ENCODE measurements around the gene SHLD2. TPM values are rescaled to one million over a fixed set of nuclear protein-coding genes. Genes with fewer than 3 reads are reported as not detected.
A peak's percentile ranks its signal among the peaks of the same experiment; 100 is the strongest.

Gene SHLD2
- total RNA-seq, 1 donor from 2014 or later: 17.0 TPM

- no peak overlapping the region for H3K27ac Mint-ChIP-seq (ENCODE audit: unreplicated experiment)
- peaks cover 18% of the 10 kb centered on the region for H3K4me1 Mint-ChIP-seq (ENCODE audit: low read depth, unreplicated experiment)
- H3K36me3 Mint-ChIP-seq (ENCODE audit: unreplicated experiment): no peaks in the 10 kb centered on the region
- H3K9me3 Mint-ChIP-seq (ENCODE audit: unreplicated experiment): peaks cover 3% of the 10 kb centered on the region
- peaks cover 4% of the 10 kb centered on the region for H3K27me3 Mint-ChIP-seq (ENCODE audit: unreplicated experiment)
- DNase-seq: no peak
- no peak for TF ChIP-seq CTCF (IDR thresholded peaks at IDR 0.05; ENCODE audit: partially characterized antibody, unreplicated experiment)
- no peak overlapping the region for H3K4me3 Mint-ChIP-seq (ENCODE audit: unreplicated experiment)
These were observed 5.3 kb upstream of the SHLD2 start for GRCh38 chr10:87089746-87090145.

DNA sequence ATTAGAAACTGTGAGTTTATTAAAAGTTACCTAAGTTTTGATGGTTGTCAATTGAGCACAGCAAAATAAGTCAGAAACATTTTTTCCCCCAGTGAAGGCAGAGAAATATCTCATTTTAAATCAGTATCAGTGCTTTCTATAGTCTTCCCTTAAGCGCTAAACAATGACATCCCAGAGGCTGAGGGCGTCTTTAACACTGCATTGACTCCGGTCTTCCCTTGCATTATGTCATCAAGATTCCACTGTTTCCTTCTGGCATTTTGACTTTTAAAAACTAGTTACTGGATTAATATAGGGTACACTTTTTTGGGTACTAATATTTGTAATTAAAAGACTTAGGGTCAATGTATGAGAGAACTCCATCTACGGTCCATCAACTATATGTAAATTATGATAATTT, 4.2 kb upstream of the SHLD2 start:
- Mint-ChIP-seq H3K36me3 (ENCODE audit: unreplicated experiment) (no peaks in the 10 kb centered on the region), H3K27ac (ENCODE audit: unreplicated experiment) (no peak overlapping the region), H3K4me1 (ENCODE audit: low read depth, unreplicated experiment) (peaks cover 20% of the 10 kb centered on the region), H3K4me3 (ENCODE audit: unreplicated experiment) (no peak overlapping the region), H3K9me3 (ENCODE audit: unreplicated experiment) (peaks cover 3% of the 10 kb centered on the region), H3K27me3 (ENCODE audit: unreplicated experiment) (peaks cover 6% of the 10 kb centered on the region)
- no peak for TF ChIP-seq CTCF (IDR thresholded peaks at IDR 0.05; ENCODE audit: partially characterized antibody, unreplicated experiment)
- no peak for DNase-seq

GRCh38 chr10:87092376-87092860, 2.6 kb upstream of the SHLD2 start:
- TF ChIP-seq CTCF (IDR thresholded peaks at IDR 0.05; ENCODE audit: partially characterized antibody, unreplicated experiment): no peak
- Mint-ChIP-seq H3K27ac (ENCODE audit: unreplicated experiment) (peak overlapping the region; percentile 7), H3K36me3 (ENCODE audit: unreplicated experiment) (no peaks in the 10 kb centered on the region), H3K27me3 (ENCODE audit: unreplicated experiment) (peaks cover 8% of the 10 kb centered on the region), H3K4me1 (ENCODE audit: low read depth, unreplicated experiment) (peaks cover 17% of the 10 kb centered on the region), H3K4me3 (ENCODE audit: unreplicated experiment) (peak overlapping the region; percentile 85), H3K9me3 (ENCODE audit: unreplicated experiment) (peaks cover 3% of the 10 kb centered on the region)
- DNase-seq: no peak

DNA sequence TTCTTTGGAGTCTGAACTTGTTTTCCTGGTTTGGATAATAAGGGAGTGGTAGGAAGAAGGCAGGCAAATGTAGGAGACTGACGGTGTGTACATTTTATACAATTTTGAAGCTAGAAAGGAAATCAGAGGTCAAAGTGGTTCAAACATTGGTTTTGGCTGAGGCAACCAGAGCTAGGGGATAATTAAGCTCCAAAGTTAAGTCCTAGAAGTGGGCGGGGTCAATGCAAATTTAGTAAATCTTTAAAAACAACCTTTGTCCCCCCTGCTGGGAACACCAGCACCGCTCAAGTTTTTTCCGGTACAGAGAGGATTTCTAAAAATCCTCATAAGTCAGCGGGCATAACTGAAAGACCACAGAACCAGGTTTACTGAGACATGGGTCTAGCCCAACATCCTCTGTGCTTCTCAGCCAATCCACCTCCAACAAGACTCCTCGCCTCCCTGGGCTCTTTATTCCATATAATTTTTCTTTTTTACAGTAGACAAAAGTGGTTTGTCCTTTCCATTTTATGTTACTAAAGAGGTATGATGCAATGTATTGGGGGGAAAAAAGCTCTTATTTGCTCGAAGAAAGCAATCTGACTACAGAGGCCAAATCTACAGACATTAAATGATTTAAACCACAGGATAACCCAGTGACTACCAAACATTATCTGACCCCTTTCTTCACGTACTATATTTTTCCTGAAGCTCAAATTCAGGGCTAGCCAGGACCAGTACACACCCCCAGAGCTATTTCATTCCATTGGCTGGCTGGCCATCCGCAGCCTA, 2.0 kb upstream of the SHLD2 start:
- peak overlapping the region; percentile 85 for H3K4me3 Mint-ChIP-seq (ENCODE audit: unreplicated experiment)
- no peak for DNase-seq
- peaks cover 3% of the 10 kb centered on the region for H3K9me3 Mint-ChIP-seq (ENCODE audit: unreplicated experiment)
- peaks cover 8% of the 10 kb centered on the region for H3K27me3 Mint-ChIP-seq (ENCODE audit: unreplicated experiment)
- H3K4me1 Mint-ChIP-seq (ENCODE audit: low read depth, unreplicated experiment): peaks cover 17% of the 10 kb centered on the region
- TF ChIP-seq CTCF (IDR thresholded peaks at IDR 0.05; ENCODE audit: partially characterized antibody, unreplicated experiment): no peak
- H3K36me3 Mint-ChIP-seq (ENCODE audit: unreplicated experiment): no peaks in the 10 kb centered on the region
- H3K27ac Mint-ChIP-seq (ENCODE audit: unreplicated experiment): peak overlapping the region; percentile 83

Data from glutamatergic neuron (in vitro differentiated cells).